Spleen (tissue), 7 donors: ENCODE measurements around the gene AXIN2.

Source experiments
- POLR2A ChIP-seq, 3 donors: fragments of 450-650 bp; IDR thresholded peaks; one replicate each; pipeline ENCODE4 v1.5.1; 2017; ENCODE audit warnings: antibody characterized with exemption in 3 of 3, mild to moderate bottlenecking in 1 of 3
- POLR2AphosphoS5 ChIP-seq, 3 donors: sonication (generic); formaldehyde crosslinking; IDR thresholded peaks; one replicate each; pipeline ENCODE4 v1.5.1; 2017; ENCODE audit warnings: antibody characterized with exemption in 3 of 3
- TF ChIP-seq, protein P1 (sequence below), 11 experiments: fragments of 200-600 bp in 7 of 11; fragments of 450-650 bp in 4 of 11; sonication (generic) in 4 of 11; IDR thresholded peaks in 8 of 11; conservative IDR thresholded peaks in 3 of 11; 1 replicate in 7 of 11; 2 replicates in 4 of 11; pipeline versions ENCODE4 v1.4.0 to v1.8.0; 2016 to 2021; ENCODE audit warnings: antibody characterized with exemption in 11 of 11, inconsistent platforms in 4 of 11, mild to moderate bottlenecking in 1 of 11
- donor health status: DM: no; HTN: no; CAD: no; lungs with moderate emphysema.
- donor health status: DM: no; HTN: no; CAD: no.
- donor health status: DM: no; HTN: no; CAD: no.

GRCh38 chr17:65533056-65533745 lies 28.2 kb downstream of the AXIN2 start:
- TF ChIP-seq, protein P1, sequence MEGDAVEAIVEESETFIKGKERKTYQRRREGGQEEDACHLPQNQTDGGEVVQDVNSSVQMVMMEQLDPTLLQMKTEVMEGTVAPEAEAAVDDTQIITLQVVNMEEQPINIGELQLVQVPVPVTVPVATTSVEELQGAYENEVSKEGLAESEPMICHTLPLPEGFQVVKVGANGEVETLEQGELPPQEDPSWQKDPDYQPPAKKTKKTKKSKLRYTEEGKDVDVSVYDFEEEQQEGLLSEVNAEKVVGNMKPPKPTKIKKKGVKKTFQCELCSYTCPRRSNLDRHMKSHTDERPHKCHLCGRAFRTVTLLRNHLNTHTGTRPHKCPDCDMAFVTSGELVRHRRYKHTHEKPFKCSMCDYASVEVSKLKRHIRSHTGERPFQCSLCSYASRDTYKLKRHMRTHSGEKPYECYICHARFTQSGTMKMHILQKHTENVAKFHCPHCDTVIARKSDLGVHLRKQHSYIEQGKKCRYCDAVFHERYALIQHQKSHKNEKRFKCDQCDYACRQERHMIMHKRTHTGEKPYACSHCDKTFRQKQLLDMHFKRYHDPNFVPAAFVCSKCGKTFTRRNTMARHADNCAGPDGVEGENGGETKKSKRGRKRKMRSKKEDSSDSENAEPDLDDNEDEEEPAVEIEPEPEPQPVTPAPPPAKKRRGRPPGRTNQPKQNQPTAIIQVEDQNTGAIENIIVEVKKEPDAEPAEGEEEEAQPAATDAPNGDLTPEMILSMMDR (IDR thresholded peaks at IDR 0.05 in 8 of 11, conservative IDR thresholded peaks at IDR 0.05 in 3 of 11): no peak
- TF ChIP-seq POLR2A (IDR thresholded peaks at IDR 0.05): no peak
- TF ChIP-seq POLR2AphosphoS5 (IDR thresholded peaks at IDR 0.05): no peak
